NCI-H1417 treated with DMSO at 0.1 percent for 48 hours (cell line): ENCODE results near the gene OGFOD2.
"Not testable (repeated sequence)": the region's sequence is repeated elsewhere in the genome, so short reads cannot be mapped to it uniquely, and the experiment has no call there.

Experiments
- DNase-seq: peaks from one replicate; lab custom pipeline; 2025; lab: John Stamatoyannopoulos, UW

The OGFOD2 gene

DNA sequence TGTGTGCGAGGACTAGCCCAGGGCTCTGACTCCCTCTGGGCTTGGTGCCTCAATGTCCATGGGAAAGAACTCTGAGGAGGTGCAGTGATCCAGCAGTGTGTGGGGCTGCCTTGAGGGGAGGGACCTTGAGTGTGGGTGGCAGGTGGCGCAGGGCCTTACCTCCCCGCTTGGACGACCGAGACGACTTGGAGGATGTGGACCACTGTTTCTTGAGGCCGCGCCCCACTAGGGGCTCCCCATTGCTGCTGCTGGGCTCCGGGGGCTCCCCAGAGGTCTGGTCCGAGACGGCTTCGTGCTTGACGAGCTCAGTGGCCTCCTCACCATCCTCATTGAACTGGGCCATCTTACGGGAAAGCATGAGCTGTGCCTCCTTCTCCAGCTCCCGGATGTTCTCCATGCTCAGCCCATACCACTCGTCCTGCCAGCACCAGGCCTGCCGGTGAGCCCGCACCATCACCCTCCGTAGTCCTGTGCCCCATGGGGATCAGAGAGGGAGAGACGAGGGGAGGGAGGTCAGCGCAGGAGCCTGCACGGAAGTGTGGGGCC, 30.1 kb downstream of the OGFOD2 start:
- no peak for DNase-seq

DNA sequence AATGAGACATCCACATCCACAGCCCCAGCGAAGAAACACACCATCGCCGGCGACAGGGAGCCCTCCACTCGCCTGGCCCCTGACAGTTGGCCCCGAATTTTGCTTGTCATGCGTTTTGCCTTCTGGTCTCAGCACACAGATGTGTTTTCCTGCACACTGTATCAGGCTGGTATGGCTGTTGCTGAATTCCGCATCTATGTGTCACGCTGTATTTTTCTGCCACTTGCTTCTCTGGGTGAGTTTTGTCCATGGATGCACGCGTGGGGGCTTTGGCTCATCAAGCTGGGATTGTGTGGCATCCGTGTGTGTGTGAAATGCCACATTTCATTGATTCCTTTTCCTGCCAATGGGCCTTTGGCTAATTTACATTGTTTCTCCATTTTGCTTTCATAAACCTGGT, 31.9 kb downstream of the OGFOD2 start:
- no peak for DNase-seq

DNA sequence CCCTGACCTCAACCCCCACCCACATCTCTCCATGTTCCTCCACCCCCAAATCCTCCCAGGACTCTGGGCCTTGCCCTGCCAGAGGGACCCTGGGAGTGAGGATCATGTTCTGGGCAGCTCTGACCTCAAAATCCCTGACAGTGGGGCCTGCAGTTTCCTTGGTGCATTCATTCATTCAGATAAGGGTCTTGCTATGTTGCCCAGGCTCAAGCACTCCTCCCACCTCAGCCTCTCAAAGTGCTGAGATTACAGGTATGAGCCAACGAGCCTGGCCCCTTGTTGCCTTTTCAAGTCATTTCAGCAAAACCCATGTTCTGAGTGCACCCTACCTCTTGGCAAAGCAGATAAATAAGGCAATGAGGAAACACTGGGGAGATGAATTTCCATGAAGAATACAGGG, 35.1 kb downstream of the OGFOD2 start:
- no peak for DNase-seq

DNA sequence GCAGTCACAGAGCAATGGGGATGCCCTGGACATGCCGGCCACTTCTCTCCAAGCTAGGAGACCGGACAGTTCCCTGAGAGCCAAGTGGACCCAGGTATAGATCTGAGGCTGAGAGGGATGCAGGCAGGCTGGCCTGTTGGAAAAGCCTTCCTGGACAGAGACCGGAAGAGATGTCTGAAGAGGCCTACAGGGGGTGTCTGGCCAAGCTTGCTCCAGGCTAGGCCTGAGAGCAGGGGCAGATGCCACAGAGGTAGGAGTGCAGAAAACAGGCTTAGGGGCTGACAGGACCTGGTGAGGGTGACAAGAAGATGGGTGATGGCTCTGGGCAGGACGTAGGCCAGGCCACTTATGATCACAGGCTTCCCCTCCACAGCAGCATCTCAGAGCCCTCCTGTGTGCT, 35.6 kb downstream of the OGFOD2 start:
- no peak for DNase-seq

DNA sequence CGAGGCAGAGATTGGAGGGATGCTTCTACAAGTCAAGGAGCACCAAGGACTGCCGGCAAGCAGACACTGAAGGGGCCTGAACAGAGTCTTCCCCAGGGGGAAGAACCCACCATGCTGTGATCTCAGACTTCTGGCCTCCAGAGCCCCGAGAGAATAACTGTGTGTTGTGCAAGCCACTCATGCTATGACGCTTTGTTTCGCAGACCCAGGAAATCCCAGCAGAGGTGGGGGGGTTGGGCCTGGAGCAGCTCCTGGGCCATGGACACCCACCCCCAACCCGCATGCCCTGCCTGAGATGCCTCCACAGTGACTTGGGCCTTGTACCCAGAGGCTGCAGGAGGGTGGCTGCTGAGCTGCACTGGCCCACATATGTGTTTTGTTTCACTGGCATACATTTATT, 36.7 kb downstream of the OGFOD2 start:
- DNase-seq, result no peak

DNA sequence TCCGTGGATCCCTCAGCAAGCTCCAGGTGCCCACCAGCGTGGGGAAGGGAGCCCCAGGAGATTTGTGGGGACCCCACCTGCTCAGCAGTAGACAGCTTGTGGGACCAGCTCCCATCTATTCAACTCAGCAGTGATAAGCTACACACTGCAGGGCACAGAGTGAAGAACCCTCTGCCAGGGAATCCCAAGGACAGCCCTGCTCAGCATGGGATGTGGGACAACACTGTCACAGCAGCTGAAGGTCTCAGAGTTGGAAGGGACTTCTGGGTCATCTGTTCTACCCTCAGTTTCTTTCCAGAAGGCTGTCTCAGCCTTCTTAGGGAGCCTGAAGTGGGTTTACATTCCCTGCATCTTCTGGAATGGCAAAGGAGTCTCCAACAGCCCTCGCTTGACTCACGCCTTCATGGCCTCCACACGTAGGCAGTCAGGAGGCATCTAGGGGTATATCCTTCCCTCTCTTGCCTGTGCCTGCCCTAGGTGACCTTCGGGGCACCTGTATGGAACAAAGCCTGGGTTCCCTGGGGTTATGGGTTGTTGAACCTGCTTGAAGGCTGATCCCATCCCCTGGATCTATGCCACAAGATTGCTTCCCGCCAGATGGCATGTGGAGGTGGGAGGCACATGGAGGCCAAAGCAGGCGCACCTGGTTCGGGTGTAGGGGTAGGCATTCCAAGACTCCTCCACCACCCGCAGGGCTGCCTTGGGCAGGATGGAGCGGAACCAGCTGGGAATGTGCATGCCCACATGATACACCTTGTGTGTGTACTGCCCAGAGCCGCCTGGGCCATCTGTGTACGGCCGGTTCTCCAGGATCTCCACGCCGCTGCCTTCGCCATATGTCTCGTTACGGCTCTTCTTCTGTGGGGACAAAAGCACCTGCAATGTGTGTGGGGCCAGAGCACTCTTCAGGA, 38.4 kb downstream of the OGFOD2 start:
- DNase-seq, result no peak

DNA sequence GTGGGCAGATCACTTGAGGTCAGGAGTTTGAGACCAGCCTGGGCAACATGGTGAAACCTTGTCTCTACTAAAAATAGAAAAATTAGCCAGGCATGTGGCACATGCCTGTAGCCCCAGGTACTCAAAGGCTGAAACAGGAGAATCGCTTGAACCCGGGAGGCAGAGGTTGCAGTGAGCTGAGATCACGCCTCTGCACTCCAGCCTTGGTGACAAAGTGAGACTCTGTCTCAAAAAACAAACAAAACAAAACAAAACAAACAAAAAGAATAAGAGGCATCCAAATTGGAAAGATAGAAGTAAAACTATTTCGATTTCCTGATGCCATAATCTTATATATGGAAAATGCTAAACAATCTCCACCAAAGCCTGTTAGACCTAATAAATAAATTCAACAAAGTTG, 39.4 kb downstream of the OGFOD2 start:
- not testable (repeated sequence) for DNase-seq

DNA sequence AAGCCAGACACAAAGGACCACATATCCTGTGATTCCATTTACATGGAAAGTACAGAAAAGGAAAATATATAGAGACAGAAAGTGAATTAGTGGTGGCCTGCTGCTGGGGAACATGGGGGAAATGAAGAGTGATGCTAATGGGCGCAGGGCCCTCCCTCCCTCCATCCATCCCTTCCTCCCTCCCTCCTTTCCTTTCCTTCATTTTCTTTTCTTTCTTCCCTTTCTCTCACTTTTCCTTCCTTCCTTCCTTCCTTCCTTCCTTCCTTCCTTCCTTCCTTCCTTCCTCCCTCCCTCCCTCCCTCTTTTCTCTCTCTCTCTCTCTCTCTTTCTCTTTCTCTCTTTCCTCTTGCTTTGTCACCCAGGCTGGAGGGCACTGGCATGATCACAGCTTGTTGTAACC, 42.7 kb downstream of the OGFOD2 start:
- no peak for DNase-seq

DNA sequence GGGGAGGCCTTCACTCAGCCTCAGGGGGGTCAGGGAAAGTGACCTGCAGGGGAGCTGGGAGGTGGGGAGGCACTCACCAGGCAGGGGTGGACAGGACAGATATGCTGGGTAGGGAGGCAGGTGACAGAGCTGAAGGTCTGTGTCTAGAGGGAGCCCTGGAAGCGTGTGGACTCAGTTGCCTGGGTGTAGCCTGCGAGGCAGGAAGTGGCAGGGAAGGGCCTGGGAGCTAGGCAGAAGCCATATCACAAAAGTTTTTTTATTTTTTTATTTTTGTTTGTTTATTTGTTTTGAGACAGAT, 44.7 kb downstream of the OGFOD2 start:
- DNase-seq, result no peak

DNA sequence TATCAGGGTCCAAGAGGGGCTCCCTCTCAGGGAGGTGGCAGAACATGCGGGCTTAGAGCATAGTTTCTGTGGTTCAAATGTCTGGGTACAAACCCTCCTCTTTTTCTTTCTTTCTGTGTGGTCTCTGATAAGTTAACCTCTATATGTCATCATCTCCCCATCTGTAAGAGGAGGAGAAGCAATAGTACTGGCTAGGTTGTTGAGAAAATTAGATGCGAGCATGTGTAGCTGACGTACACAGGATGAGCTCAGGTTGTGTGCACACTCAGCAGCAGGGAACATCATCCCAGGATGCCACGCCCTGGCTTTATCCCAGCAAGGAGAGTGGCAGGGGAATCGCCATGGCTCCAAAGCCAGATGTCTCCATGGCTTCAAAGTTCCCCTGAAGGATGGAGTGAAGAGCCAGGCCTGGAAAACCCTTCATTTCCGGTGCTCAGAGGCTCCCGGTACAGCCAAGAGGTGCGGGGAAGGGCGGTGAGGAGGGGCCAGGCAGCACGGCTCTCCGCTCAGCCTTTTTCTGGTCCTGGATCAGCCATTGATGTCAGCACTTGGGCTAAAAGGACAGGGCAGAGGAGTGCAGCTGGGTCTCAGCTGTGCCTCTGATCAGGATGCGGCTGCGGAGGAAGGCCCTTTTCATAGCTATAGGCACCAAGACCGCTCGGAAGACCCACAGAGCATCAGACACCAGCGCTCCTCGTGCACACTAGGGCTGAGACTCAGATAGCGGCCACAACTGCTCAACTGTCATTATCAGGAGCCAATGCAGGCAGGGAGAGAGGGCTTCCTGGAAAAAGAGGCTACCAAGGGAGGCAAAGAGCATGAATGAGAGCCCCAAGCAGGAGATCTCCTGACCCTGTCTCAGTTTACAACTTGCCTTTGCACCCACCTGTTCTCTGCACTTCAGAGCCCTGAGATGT, 46.9 kb downstream of the OGFOD2 start:
- DNase-seq, result no peak

DNA sequence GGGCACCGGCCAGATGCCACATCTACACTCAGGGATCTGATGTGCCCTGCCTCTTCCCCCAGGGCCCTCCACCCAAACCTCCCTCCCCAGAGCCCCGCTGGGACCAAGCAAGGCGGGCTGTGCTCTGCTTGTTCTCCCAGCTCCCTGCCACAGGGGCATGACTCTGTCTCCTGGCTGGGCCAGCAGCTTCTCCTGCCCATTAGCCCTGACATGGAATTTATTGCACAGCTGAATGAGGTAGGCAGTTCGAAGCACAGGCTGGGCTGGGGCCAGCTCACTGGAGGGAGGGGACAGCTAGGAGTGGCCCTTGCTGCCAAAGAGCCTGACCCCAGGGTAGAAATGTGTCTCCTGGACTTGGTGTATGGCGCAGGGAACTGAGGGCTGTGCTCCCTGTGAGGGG, 47.8 kb downstream of the OGFOD2 start:
- no peak for DNase-seq

DNA sequence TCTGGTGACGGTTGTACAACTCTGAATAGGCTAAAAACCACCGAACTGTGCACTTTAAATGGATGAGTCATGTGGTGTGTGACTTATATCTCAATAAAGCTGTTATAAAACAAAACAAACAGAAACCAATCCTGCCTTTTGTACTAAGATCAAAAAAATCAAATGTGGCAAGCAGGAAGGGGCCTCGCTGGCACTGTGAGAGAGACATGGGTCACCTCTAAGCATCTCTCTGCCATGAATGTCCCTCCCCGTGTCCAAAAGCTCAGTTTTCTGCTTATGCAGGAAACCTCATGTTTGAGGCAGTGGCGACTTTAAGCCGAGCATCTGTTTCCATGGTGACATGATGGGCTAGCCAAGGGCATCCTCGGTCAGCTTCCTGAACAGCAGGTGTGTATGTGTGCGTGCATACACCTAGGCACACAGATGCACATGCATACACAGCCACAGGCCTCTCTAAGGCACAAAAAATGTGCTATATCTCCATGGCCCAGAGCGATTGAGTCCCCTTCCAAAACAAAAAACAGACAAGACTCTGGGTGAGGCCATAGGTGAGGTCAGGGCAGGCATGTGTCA, 49.9 kb downstream of the OGFOD2 start:
- no peak for DNase-seq

DNA sequence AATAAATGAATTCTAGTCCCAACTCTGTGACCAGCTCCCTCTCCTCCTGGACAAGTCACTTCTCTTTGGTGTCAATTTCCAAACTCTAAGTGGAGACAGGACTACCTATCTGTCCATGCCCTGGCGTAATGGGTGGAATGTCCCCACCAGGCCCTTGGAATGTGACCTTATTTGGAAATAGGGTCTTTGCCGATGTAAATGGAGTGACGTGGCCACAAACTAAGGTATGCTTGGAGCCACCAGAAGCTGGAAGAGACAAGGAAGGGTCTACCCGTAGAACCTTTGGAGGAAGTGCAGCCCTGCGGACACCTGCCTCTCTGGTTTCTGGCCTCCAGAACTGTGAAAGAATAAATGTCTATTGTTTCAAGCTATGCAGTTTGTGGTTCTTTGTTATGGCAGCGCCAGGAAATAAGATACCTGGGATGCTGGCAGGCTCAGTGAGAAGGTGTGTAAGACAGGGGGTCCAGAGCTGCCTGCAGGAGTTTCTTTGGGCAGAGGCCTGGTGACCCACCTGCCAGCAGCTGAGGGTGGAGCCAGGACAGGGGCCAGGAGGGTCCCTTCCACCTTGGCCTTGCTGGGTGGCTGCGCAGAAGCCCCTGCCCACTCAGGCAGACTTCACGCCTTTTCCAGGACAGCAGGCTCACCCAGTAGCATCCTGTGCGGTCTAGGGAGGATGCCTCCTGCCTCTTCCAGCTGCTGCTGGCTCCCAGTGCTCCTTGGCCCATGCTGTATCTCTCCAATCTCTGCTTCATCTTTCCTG, 51.2 kb downstream of the OGFOD2 start:
- no peak for DNase-seq

DNA sequence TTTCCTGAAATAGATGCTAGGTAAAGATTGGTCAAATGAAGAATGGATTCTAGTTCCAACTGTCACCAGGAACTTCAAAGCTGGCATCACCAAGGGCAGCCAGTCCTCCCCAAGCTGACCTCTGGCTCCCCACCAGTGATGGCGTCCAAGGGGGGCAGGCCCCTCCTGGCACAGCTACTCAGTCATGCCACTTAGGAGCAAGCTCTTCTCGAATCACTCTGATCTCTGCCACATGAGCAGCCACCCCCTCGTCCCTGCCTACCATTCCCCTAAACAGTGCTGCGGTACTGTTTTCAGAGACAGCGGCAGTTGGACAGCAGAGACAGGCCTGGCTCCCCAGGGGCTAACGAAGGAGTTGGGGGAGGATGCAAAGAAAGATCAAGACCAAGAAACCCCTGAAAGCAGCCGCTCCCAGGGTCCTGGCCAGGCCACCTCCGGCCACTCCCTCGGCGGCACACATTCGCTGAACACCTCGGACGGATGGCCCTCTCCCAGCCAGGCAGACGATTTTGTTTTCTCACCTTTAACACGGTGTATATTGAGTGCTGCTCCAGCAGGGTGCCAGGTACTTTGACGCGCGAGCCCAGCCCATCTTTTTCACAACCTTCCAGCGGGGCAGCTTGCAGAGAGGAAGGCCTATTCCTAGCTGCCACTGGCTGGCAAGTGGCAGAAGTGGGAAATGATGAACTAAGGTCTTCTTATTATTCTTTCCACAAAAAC, 52.8 kb downstream of the OGFOD2 start:
- DNase-seq, result no peak

DNA sequence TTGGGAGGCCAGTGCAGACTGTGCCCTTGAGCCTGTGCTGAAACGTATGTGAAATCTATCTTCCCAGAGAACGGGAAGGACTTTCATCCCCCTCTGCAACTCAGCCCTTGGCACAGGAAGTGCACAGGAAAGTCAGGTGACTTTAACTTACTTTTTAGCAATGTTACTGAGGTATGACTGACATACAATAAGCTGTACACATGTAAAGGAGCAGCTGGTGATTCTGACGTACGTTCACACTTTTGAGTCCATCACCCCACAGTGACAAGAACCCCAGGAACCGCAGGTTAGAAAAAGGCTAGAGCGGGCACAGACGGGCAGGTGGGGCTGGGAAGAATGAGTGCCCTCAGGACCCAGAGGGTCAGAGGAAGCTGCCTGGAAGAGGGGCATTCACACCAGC, 53.4 kb downstream of the OGFOD2 start:
- DNase-seq, result no peak

DNA sequence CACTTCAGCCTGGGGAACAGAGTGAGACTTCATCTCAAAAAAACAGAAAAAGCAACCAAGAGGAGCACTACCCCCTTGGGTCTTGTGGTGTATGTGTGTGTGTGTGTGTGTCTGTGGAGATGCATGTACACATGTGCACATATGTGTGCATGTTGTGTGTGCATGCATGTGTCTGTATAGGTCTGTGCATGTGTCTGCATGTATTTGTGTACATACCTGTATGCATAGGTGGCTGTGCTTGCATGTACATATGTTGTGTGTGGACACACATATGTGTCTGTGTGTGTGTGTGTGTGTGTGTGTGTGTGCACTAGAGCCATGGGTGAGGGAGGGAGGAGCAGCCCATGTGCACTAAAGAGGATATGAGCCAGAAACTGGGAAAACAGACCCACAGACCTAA, 54.5 kb downstream of the OGFOD2 start:
- no peak for DNase-seq
